Measurements from ENCODE around the gene SLC25A24.

- TF ChIP-seq ASH1L (IDR thresholded peaks at IDR 0.05; ENCODE audit: borderline replicate concordance, low read depth, partially characterized antibody) (no peak), CTCF (IDR thresholded peaks at IDR 0.05 in 2 of 3, conservative IDR thresholded peaks at IDR 0.05 in 1 of 3; ENCODE audit: insufficient read depth in 2 of 3, low read depth in 1 of 3, low read length in 3 of 3) (no peak), ZBTB17 (CRISPR knock-in tag; IDR thresholded peaks at IDR 0.05) (no peak), ARID4B (CRISPR knock-in tag; IDR thresholded peaks at IDR 0.05) (no peak), FOS (IDR thresholded peaks at IDR 0.05; ENCODE audit: extremely low read depth, insufficient read length) (no peak), ZBED1 (IDR thresholded peaks at IDR 0.05) (no peak), BCOR (IDR thresholded peaks at IDR 0.05) (no peak), YY1 (IDR thresholded peaks at IDR 0.05; ENCODE audit: borderline replicate concordance in 1 of 3, control insufficient read depth in 1 of 3, extremely low read depth in 1 of 3, insufficient read depth in 3 of 3, insufficient read length in 1 of 3, insufficient replicate concordance in 2 of 3, low read depth in 1 of 3, low read length in 2 of 3) (no peak), RFX5 (IDR thresholded peaks at IDR 0.05; ENCODE audit: low read depth, low read length) (no peak)
Observed at GRCh38 chr1:108084866-108085477, 115.2 kb downstream of the SLC25A24 start.

Data from K562 (cell line).